ENCODE measurements around the gene TEKTIP1.

DNA sequence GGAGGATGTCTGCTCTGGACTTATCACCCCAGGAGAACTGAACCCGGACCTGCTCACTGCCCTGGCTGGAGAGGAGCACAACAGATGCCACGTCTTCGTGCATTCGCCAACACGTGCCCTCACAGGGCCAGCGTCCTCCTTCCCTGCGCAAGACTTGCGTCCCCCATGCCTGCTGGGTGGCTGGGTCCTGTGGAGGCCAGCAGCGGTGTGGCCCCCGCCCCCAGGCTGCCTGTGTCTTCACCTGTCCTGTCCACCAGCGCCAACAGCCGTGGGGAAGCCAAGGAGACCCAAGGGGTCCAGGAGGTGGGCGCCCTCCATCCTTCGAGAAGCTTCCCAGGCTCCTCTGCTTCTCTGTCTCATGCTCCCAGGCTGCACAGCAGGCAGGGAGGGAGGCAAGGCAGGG is 3.4 kb upstream of the TEKTIP1 start:
- TF ChIP-seq SOX6 (IDR thresholded peaks at IDR 0.05) (no peak), CTCF (IDR thresholded peaks at IDR 0.05 in 2 of 3, conservative IDR thresholded peaks at IDR 0.05 in 1 of 3; ENCODE audit: insufficient read depth in 2 of 3, low read depth in 1 of 3, low read length in 3 of 3) (no peak), ZNF707 (CRISPR knock-in tag; conservative IDR thresholded peaks at IDR 0.05) (no peak)

Measured in K562 (cell line).